OCI-M1 (cell line): ENCODE measurements around the gene ZNF444.
"Not testable (repeated sequence)": the region's sequence is repeated elsewhere in the genome, so short reads cannot be mapped to it uniquely, and the experiment has no call there.

Experiments used
- DNase-seq: peaks from one replicate; lab custom pipeline; 2025; lab: John Stamatoyannopoulos, UW

ZNF444 gene

GRCh38 chr19:56140583-56141416 lies at the start of gene ZNF444:
Gene ZNF444 (plus strand): TSS chr19:56141287. CDS start chr19:56146912, 5,625 bp downstream.
- peak; percentile 100 for DNase-seq

- no peak for DNase-seq
These were observed 49.1 kb upstream of the ZNF444 start for GRCh38 chr19:56091751-56092546.

DNA sequence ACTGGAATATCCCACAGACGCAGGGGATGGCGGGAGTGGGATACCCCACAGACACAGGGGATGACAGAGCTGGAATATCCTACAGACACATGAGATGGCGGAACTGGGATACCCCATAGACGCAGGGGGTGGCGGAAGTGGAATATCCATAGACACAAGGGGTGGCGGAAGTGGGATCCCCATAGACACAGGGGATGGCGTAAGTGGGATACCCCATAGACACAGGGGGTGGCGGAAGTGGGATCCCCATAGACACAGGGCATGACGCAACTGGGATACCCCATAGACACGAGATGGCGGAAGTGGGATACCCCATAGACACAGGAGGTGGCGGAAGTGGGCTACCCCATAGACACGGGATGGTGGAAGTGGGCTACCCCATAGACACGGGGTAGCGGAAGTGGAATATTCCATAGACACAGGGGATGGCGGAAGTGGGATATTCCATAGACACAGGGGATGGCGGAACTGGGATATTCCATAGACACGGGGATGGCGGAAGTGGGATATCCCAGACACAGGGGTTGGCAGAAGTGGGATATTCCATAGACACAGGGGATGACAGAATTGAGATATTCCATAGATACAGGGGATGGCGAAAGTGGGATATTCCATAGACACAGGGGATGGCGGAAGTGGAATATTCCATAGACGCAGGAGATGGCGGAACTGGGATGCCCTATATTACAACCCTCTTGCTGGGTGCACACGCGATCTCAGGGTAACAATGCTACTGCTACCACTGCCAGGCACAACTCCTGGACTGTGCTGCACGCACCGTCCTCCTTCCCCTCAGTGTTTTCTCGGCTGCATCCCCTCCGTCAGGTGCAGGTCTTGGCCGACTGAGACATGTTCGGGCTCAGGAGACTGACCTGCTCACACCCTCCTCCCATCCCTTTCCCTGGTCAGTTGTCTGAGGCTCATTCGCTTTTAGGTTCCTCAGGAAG lies 48.1 kb upstream of the ZNF444 start:
- no peak for DNase-seq

- DNase-seq, result no peak
These were observed 46.6 kb upstream of the ZNF444 start for GRCh38 chr19:56094449-56094848.

GRCh38 chr19:56096665-56097064 lies 44.4 kb upstream of the ZNF444 start:
- DNase-seq, result no peak

DNA sequence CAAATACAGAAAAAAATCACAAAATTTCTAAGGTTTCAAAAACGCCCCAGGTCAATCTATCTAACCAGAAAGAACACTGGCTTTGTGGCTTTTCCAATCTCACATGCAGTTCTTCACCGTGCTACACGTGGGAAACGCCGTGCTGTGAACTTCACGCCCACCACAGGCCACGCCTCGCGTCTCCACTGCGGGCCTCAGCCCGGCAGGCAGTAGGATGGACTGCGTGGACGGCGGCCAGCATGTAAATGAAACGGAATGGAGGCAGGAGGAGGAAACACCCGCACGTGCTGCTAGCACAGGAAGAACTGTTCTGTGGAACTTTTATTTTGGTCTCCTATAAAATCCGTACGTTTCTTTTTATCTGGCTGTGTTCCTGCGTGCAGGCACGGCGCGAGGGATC lies 43.8 kb upstream of the ZNF444 start:
- DNase-seq, result no peak

GRCh38 chr19:56097776-56098175 lies 43.3 kb upstream of the ZNF444 start:
- DNase-seq, result no peak

DNA sequence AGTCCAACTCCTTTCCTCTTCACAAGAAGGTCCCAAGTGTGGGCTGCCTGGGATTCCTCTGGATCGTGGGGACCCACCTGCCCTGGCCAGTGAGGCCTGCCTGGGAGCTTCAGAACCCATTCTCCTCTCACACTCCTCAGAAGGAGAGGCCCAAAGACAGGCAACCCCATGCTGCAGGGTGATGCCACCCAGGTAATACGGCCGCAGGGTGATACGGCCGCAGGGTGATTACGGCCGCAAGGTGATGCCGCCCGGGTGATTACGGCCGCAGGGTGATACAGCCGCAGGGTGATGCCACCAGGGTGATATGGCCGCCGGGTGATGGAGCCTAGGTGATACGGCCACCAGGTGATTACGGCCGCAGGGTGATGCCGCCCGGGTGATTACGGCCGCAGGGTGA lies 42.9 kb upstream of the ZNF444 start:
- not testable (repeated sequence) for DNase-seq

DNA sequence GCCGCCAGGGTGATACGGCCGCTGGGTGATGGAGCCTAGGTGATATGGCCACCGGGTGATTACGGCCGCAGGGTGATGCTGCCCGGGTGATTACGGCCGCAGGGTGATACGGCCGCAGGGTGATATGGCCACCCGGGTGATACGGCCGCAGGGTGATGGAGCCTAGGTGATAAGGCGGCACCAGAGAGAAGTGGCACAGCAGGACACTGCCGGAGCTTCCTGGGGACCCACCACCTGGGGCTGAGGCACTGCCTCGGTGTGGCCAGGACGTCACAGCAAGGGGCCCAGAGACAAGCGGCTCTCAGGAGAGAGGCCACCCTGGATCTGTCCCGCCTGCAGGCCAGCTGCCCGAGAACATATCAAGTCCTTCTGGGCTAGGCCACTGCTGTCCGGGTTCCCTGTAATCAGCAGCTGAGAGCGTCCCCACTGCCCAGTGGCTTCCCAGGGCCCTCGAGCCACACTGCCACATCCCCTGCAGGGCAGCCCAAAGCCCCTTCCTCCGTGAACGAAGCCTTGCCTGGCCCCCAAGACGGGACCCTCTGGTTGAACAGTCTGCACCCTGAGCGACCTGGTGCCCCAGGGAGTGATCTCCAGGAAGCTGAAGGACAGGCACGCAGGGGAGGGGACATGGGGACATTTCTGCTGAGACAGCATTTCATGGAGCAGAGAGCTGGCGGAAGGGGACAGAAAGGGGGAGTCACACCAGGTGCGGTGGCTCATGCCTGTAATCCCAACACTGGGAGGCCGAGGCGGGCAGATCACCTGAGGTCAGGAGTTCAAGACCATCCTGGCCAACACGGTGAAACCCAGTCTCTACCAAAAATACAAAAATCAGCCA lies 42.1 kb upstream of the ZNF444 start:
- DNase-seq, result no peak

DNA sequence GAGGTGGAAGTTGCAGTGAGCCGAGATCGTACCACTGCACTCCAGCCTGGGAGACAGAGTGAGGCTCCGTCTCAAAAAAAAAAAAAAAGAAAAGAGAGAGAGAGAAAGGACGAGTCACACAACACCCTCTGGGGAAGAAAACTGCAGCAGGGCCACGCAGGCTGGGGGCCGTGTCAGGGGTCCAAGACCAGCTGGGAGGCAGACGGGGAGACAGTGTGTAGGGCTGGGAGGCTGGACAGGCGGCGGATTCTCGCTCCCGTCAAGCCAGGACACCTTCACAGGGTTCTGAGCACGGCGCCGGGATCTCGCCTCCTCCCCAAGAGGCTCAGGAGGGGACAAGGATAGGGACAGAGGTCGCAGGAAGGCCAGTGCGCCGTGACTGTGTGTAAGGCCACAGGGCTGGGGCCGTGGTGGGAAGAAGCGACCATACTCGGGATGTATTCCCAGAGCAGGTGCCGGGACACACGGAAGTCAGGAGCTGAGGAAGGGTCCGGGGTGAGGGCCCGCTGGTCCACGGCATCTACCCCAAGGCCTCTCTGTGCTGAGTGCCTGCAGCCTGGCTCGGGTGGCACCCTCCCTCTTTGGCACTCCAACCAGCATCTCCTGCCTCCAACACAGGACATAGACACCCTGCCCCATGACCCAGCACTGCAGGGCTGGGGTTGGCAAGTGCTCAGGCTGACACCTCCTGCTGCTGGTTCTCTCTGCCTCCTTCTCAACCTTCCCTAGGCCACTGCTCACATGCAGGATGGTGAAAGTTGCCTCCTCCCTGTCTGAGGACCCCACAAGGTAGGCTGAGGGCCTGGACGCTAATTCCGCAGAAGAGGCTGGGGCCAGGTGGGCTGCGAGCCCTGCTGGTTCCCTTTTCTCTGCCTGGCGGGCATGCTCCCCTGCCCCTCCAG lies 41.2 kb upstream of the ZNF444 start:
- no peak for DNase-seq

DNA sequence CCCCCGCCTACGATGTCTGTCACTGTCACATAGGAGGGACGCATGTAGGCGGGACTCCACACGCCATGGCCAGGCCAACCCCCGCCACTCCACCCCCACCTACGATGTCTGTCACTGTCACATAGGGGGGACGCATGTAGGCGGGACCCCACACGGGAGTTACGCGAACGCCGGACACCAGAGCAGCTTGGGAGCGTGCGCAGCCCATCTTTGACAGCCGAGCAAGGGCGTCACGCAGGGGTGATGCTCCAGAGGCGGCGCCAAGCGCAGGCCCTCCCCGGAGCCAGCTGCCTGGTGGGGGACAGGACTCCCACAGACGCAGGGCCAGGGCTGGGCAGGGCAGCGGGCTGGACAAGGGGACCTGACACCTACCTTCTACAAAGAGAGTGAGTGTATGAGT lies 40.0 kb upstream of the ZNF444 start:
- DNase-seq, result no peak

GRCh38 chr19:56101746-56102535 lies 39.1 kb upstream of the ZNF444 start:
- DNase-seq, result no peak

DNA sequence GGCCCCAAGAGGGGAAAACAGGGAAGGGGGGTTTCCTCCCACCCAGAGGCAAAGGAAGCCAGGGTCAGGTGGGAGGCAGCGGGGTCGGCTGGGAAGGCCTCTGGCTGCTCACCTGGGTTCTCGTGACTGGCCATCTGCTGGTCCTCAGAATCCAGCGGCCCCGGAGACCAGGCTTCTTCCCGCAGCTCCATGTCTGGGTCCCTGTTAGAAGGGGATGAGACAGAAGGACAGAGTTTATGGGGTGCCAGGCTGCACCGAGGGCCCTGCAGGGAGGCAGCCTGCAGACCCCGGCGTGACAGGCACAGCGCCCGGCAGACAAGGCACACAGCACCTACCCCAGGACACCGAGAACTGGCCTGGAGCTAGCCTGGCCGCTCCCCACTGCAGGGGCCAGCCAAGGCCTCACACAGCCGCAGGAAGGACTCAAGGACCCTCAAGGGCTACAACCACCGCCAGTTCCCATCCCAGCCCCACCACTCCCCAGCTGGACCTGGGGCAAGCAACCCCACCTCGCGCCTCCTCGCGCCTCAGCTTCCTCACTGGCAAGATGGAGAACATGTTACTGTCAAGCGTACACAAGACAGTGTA lies 38.0 kb upstream of the ZNF444 start:
- no peak for DNase-seq

- DNase-seq, result no peak
These were observed 36.7 kb upstream of the ZNF444 start for GRCh38 chr19:56104423-56104822.

DNA sequence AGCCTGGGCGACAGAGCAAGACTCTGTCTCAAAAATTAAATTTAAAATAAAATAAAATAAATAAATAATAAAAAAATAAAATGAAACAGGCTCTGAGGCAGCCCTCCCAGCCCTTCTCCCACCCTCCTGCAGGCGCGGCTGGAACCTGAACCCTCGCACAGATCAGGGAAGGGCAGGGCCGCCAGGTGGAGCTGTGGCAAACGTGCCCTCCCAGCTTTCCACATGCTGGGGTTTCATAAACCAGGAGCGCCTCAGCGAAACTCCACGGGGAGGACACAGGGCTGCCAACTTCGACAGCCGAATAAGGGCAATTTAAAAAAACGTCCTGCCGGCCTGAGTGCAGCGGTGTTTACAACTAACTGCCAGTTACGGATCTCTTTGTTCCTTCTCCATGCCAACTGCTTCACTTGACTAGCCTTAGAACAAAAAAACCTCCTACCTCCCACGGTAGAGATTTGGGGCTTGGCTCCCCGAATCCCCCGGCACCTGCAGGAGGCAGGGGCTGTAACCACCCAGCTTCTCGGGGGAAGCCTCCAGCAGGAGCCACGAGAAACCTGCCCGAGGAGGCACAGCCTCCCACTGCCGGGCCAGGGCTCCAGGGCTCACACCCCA lies 35.9 kb upstream of the ZNF444 start:
- peak; percentile 7 for DNase-seq

DNA sequence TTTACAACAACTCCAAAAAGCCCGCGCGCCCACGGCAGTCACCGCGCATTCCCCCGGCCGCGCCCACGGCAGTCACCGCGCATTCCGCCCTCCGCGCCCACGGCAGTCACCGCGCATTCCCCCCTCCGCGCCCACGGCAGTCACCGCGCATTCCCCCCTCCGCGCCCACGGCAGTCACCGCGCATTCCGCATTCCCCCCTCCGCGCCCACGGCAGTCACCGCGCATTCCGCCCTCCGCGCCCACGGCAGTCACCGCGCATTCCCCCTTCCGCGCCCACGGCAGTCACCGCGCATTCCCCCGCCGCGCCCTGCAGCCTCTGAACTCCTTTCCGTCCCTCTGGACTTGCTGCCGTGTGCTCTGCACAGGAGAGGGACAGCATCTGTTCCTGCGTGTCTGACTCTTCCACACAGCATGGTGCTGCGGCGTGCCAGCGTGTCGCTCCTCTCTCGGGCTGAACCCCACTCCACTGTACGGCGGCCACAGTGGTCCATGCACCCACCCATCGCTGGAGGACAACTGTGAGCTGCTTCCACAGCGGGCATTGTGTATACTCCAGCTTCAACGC lies 35.2 kb upstream of the ZNF444 start:
- DNase-seq, result not testable (repeated sequence)

GRCh38 chr19:56106397-56106849 lies 34.7 kb upstream of the ZNF444 start:
- DNase-seq, result no peak

GRCh38 chr19:56106993-56107392 lies 34.1 kb upstream of the ZNF444 start:
- no peak for DNase-seq
